Measurements from ENCODE around the gene B3GAT1.
"Not testable (repeated sequence)": the region's sequence is repeated elsewhere in the genome, so short reads cannot be mapped to it uniquely, and the experiment has no call there.

The B3GAT1 gene

GRCh38 chr11:134346101-134346975 lies 65.7 kb downstream of the B3GAT1 start:
- in situ Hi-C loops (cut with MboI; ENCODE audit: low pct_unique_long_range_greater_than_20kb, low sequenced_read_pairs) = no loop called here
- no peak for DNase-seq

DNA sequence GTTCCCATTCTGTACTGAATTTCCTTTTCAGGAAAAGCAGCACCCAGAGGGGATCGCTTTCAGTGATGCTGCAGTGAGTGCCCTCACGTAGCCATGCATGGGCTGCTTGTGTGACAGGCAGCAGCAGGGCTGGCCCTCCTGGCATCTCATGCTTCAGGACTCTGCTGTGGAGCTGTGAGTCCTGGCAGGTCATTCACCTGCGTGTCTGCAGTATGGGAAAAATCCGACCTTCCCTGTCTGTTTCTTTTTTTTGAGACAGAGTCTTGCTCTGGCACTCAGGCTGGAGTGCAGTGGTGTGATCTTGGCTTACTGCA lies 66.8 kb downstream of the B3GAT1 start:
- in situ Hi-C loops (cut with MboI; ENCODE audit: low pct_unique_long_range_greater_than_20kb, low sequenced_read_pairs) = no loop called here
- DNase-seq = no peak

GRCh38 chr11:134344497-134345236 lies 67.4 kb downstream of the B3GAT1 start:
- DNase-seq; in situ Hi-C loops (cut with MboI; ENCODE audit: low pct_unique_long_range_greater_than_20kb, low sequenced_read_pairs): not testable (repeated sequence)

DNA sequence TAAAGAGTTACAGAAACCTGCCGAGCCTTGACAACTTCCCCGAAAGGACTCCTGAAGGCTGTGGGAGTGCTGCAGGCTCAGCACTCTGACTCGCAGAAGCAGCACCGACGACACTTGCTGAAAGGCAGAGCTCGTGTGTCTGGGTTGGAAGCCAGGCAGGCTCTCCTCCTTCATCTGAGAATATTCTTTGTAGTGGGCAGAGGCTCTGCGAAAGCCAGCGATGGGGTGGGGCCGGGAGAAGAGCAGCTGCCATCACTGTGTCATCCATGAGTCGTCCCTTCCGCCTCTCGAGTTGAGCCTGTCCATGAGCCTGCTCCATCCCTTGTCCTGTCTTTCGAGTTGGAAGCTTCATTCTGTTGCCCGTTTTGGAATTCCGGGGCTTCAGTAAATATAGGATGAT lies 68.4 kb downstream of the B3GAT1 start:
- in situ Hi-C loops (cut with MboI; ENCODE audit: low pct_unique_long_range_greater_than_20kb, low sequenced_read_pairs) = no loop called here
- no peak for DNase-seq

DNA sequence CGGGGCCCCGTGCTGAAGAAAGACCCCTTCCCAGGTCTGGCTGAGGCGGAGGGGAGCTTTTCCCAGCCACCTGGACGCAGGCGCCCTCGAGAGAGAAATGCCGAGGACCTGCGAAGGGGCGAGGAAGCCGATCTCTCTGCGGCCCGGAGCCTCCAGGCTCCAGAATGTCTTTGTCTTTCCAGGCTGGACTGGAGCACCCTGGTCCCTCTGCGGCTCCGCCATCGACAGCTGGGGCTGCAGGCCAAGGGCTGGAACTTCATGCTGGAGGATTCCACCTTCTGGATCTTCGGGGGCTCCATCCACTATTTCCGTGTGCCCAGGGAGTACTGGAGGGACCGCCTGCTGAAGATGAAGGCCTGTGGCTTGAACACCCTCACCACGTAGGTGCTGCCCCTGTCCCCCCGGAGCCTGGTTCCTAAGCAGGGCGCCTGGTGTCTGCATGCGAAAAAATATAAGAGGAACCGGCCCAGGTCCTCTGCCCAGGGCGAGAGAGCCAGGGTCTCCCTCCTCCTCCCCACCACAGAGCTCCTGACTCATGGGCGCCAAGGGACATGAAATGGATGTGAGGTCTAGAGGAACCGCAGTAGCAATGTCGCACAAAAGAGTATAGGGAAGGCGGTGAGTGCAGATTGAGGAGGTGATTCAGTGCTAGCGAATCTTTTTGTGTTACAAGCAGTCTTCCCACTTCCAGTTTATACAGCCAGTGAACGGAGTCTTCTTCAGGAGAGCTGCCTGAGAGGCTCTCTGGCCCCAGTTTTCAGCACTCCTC lies 69.3 kb downstream of the B3GAT1 start:
- in situ Hi-C loops (cut with MboI; ENCODE audit: low pct_unique_long_range_greater_than_20kb, low sequenced_read_pairs) = no loop called here
- DNase-seq = no peak

- in situ Hi-C loops (cut with MboI; ENCODE audit: low pct_unique_long_range_greater_than_20kb, low sequenced_read_pairs) = no loop called here
- DNase-seq = no peak
These were observed 70.1 kb downstream of the B3GAT1 start for GRCh38 chr11:134341805-134342571.

DNA sequence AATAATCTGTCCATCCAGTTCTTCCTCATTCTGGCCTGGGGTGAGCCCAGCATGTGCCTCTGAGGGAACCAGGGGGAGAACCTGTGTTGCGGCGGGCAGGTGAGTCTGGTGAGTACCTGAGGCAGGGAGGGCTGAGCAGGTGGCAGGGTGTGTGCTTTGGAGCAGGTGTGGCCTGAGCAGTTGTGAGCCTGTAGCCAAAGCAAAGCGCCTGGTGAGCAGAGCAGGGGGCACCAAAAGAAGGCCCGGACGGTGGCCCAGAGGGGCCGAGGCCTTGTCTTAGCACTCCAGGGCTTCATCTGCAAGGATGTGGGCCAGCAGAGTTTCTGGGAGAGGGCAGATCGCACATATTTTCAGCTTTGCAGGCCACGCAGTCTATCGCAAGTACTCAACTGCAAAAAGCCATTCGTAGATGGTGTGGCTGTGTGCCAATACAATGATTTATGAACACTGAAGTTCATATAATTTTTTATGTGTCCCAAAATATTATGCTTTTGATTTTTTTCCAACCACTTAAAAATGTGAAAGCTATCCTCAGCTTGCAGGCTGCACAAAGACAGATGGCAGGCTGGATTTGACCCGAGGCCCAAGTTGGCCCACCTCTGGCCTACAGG lies 71.6 kb downstream of the B3GAT1 start:
- in situ Hi-C loops (cut with MboI; ENCODE audit: low pct_unique_long_range_greater_than_20kb, low sequenced_read_pairs) = no loop called here
- no peak for DNase-seq

- DNase-seq = no peak
- in situ Hi-C loops (cut with MboI; ENCODE audit: low pct_unique_long_range_greater_than_20kb, low sequenced_read_pairs) = no loop called here
These were observed 72.3 kb downstream of the B3GAT1 start for GRCh38 chr11:134339756-134340155.

GRCh38 chr11:134338654-134339053 lies 73.4 kb downstream of the B3GAT1 start:
- in situ Hi-C loops (cut with MboI; ENCODE audit: low pct_unique_long_range_greater_than_20kb, low sequenced_read_pairs) = no loop called here
- no peak for DNase-seq

DNA sequence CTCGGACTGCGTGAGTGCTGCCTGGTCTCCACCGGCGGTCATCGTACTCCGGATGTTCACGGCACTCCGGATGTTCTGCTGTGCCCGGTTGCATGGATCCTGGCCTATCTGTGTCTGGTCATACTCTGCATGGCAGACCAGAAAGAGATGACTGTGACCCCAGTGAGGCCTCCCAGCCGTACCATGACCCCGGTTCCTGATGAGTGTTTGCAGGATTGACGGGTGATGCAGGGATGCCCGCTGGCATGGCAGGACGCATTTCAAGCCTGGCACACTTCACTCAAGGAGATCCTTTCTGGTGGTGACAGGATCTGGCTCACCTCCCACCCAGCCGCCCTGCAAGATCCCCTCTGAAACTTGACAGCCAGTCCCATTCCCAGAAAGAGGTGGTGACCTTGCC lies 74.0 kb downstream of the B3GAT1 start:
- no peak for DNase-seq
- in situ Hi-C loops (cut with MboI; ENCODE audit: low pct_unique_long_range_greater_than_20kb, low sequenced_read_pairs) = no loop called here

DNA sequence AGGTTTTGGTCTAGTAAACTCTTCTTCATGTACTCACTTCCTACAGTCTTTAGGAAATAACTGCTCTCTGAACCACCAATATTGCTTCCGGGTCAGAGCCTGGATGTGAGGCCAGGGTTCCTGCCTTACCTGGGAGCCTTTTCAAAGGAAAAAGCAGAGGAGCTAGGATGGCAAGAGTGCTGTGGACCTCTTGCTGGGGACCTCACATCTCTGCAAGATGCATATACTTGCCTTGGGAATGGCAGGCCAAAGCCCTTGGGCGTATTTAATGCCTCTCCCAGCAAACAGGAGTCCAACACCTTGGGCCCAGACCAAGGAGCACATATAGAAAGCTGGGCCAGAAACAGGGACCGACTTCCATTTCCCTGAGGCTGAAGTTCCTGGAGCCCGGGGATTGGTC lies 75.0 kb downstream of the B3GAT1 start:
- in situ Hi-C loops (cut with MboI; ENCODE audit: low pct_unique_long_range_greater_than_20kb, low sequenced_read_pairs) = no loop called here
- DNase-seq = no peak

DNA sequence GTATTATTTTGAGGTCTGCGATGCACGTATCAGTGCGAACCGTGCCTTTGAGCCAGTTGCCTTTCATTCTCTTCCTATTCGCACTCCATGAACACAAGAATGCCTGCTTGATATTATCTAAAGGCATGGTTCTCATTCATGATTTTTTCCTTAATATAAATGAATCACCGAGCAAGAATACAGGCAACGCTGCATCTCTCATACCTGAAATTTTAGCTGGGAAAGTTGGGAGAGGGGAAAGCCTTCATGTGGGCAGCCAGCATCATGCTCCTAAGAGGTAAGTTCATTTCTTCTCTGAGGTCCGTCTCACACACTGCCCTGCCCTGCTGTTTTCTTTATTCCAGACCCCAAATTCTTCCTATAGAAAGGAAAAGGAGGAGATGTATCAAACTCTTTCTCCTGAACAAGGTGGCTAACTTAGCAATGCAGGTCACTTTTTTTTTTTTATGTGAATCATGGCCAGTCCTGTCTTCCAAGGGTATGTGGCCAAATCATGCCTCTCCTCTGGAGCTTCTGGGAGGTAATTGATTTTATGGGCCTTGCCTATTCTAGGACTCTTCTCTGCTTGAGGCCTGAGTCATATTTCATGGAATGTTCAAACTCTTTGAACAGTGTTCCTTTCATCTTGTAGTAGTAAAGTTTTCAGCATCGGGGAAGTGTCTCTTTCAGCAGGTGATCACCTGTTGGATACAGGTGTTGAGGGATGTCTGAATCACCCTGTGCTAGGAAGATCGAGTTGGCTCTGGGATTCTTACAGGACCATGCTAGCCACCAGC lies 77.1 kb downstream of the B3GAT1 start:
- in situ Hi-C loops (cut with MboI; ENCODE audit: low pct_unique_long_range_greater_than_20kb, low sequenced_read_pairs) = no loop called here
- no peak for DNase-seq

DNA sequence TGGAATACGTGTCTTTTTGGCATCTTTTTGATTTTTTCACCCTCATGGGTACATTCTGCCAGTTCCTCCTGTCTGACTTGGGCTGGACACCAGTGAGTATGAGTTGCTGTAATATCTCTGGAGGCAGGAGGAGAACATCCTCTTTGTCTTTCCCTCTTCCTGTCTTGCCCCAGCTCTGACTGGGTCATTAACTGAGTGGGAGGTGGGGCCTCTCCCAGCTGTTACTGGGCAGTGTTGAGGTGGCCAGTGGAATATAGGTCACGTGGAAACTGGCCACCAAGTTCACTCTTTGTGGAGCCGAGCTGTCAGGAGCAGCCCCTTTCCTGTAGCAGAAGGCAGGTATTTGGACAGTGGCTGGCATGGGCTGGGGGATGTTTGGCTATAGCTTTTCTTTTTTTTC lies 78.1 kb downstream of the B3GAT1 start:
- DNase-seq = no peak
- in situ Hi-C loops (cut with MboI; ENCODE audit: low pct_unique_long_range_greater_than_20kb, low sequenced_read_pairs) = no loop called here

DNA sequence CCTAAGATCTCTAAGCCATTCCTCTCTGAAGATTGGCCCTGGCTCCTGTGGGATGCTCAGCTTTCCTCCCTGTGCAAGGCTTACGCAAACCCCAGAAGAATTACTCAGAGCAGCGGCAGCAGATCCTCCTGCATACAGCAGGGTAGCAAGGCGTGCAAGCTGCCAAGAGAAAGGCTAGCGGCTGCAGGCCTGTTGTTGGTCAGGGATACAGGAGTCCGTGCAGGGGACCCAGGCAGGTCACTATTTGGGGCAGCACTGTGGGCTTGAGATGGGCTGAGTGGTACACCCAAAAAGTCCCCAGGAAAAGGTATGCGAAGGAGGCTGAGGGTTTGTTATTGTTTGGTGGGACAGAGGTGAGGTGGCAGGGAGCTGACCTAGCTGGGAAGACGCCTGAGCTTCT lies 78.7 kb downstream of the B3GAT1 start:
- in situ Hi-C loops (cut with MboI; ENCODE audit: low pct_unique_long_range_greater_than_20kb, low sequenced_read_pairs) = no loop called here
- DNase-seq = no peak

- in situ Hi-C loops (cut with MboI; ENCODE audit: low pct_unique_long_range_greater_than_20kb, low sequenced_read_pairs) = no loop called here
- DNase-seq = no peak
These were observed 79.3 kb downstream of the B3GAT1 start for GRCh38 chr11:134332782-134333181.

DNA sequence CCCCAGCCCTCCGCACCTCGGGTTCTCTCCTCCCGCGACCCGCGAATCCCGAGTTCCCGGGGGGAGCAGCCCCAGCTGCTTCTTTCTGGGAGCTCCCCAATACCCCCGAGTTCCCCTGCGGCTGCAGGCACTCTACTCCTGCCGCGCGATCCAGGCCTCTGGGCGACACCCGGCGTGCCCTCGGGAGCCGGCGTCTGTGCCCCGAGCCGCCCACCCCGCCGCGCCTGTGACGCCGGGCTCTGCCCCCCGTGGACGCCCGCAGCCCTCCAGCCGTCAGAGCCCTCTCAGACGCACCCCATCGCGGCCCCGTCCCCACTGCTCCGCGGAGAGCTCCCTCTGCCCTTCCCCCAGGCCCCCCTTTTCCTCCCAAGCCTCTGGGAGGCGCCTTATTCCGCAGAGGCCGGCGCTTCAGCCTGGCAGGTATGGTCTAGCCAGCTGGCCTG lies 79.8 kb downstream of the B3GAT1 start:
- in situ Hi-C loops (cut with MboI; ENCODE audit: low pct_unique_long_range_greater_than_20kb, low sequenced_read_pairs) = no loop called here
- peak; percentile 18 for DNase-seq

GRCh38 chr11:134331354-134332188 lies 80.5 kb downstream of the B3GAT1 start, which contains the start of gene GLB1L2:
Gene GLB1L2 (plus strand): TSS chr11:134331988. CDS start chr11:134332062, 74 bp downstream.
- in situ Hi-C loops (cut with MboI; ENCODE audit: low pct_unique_long_range_greater_than_20kb, low sequenced_read_pairs) = no loop called here
- DNase-seq = peak; percentile 76
